K562 (cell line): ENCODE results near the gene HAX1. TPM values are rescaled to one million over a fixed set of nuclear protein-coding genes. Genes with fewer than 3 reads are reported as not detected.

Experiments used
- ATAC-seq: fragments of 200-7000 bp; cut with Tn5 transposase; 3 replicates; pipeline ENCODE4 v1.9.1; 2020; ENCODE audit warnings: moderate library complexity
- BruUV-seq: library from RNA; stranded (reverse); fragments of 400-500 nt; replicated peaks from 2 replicates; lab custom pipeline; 2021; lab: Mats Ljungman, UMichigan
- CTCF ChIA-PET: fragments of 300-600 bp; formaldehyde crosslinking; extraction: SDS; loops from one replicate; lab custom pipeline; 2021; ENCODE audit warnings: low intra/inter-chr PET ratio; lab: Yijun Ruan, JAX
- POLR2A ChIA-PET: fragments of 300-600, 350-650 bp; sonication (Branson Sonifier 250); formaldehyde crosslinking; extraction: SDS; loops from one replicate; lab custom pipeline; 2021; ENCODE audit warnings: antibody characterized with exemption, inconsistent platforms; lab: Yijun Ruan, JAX
- DNase-seq, 4 experiments: peaks; one replicate each; pipeline versions ENCODE4 v3.0.0 to v3.0.0-alpha.2; 2011 to 2018; ENCODE audit warnings: low spot score in 3 of 4, mixed read lengths in 3 of 4; ENCODE audit errors: extremely low read depth in 1 of 4
- FAIRE-seq: peaks from 2 replicates; lab custom pipeline; 2011; peaks lifted over from hg19 to GRCh38; lab: Jason Lieb, UNC
- H2AFZ ChIP-seq: 2 replicates; pipeline ENCODE4 v1.6.0; 2011; ENCODE audit warnings: low read depth, low read length, control low read depth, inconsistent platforms
- H3K27ac ChIP-seq: fragments of 200-600 bp; 3 replicates; pipeline ENCODE4 v1.8.0; 2011; ENCODE audit warnings: low read depth, mild to moderate bottlenecking, control low read depth, inconsistent platforms, low read length, moderate library complexity, mixed read lengths; ENCODE audit errors: extremely low read depth
- H3K27me3 ChIP-seq, 2 experiments: fragments of 300-600 bp in 1 of 2; 2 replicates in 1 of 2; 3 replicates in 1 of 2; pipeline versions ENCODE4 v1.6.0 to v1.8.0; 2011; ENCODE audit warnings: inconsistent platforms in 2 of 2, low read length in 2 of 2, mild to moderate bottlenecking in 1 of 2, mixed read lengths in 1 of 2, moderate library complexity in 1 of 2; ENCODE audit not compliant: control insufficient read depth in 2 of 2, insufficient read depth in 2 of 2
- H3K36me3 ChIP-seq: fragments of 300-600 bp; 3 replicates; pipeline ENCODE4 v1.8.0; 2011; ENCODE audit warnings: mild to moderate bottlenecking, low read length, inconsistent platforms; ENCODE audit not compliant: control insufficient read depth, insufficient read depth
- H3K4me1 ChIP-seq, 2 experiments: fragments of 200-600 bp in 1 of 2; replicated peaks in 1 of 2; 2 replicates in 1 of 2; 3 replicates in 1 of 2; pipeline versions ENCODE4 v1.5.1 to v1.8.0; 2011; ENCODE audit warnings: inconsistent platforms in 2 of 2, low read length in 2 of 2, mild to moderate bottlenecking in 1 of 2, mixed read lengths in 1 of 2, moderate library complexity in 1 of 2; ENCODE audit not compliant: control insufficient read depth in 2 of 2, insufficient read depth in 2 of 2
- H3K4me2 ChIP-seq: 2 replicates; pipeline ENCODE4 v1.6.1; 2011; ENCODE audit warnings: low read length, control low read depth, inconsistent platforms, mixed read lengths; ENCODE audit not compliant: insufficient read depth
- H3K4me3 ChIP-seq: fragments of 200-600 bp; sonication (generic), shearing (Covaris generic); 2 replicates; pipeline ENCODE4 v1.5.1; 2016; ENCODE audit warnings: control low read depth, inconsistent platforms
- H3K79me2 ChIP-seq: fragments of 200-600 bp; 3 replicates; pipeline ENCODE4 v1.8.0; 2011; ENCODE audit warnings: low read length, inconsistent platforms; ENCODE audit not compliant: control insufficient read depth, insufficient read depth
- H3K9ac ChIP-seq, 2 experiments: 2 replicates each; pipeline versions ENCODE4 v1.6.0 to v1.6.1; 2011; ENCODE audit warnings: low read depth in 2 of 2, low read length in 2 of 2, control low read depth in 1 of 2, inconsistent platforms in 1 of 2, mild to moderate bottlenecking in 1 of 2, mixed read lengths in 1 of 2; ENCODE audit not compliant: insufficient read depth in 1 of 2
- H3K9me1 ChIP-seq: one replicate; pipeline ENCODE4 v1.6.0; 2011; ENCODE audit warnings: inconsistent platforms, mild to moderate bottlenecking, low read length, moderate library complexity; ENCODE audit not compliant: control insufficient read depth, insufficient read depth
- H3K9me3 ChIP-seq: replicated peaks from 2 replicates; pipeline ENCODE4 v1.5.1; 2011; ENCODE audit warnings: low read depth, low read length, inconsistent platforms; ENCODE audit not compliant: control insufficient read depth, insufficient read depth
- H4K20me1 ChIP-seq: replicated peaks from 2 replicates; pipeline ENCODE4 v1.6.1; 2011; ENCODE audit warnings: low read length, inconsistent platforms, mixed read lengths; ENCODE audit not compliant: control insufficient read depth, insufficient read depth
- EZH2 ChIP-seq: IDR thresholded peaks from 2 replicates; pipeline ENCODE4 v1.6.1; 2012; ENCODE audit warnings: low read depth, mild to moderate bottlenecking, inconsistent platforms, low read length, borderline replicate concordance
- GATAD2B ChIP-seq: fragments of 450-650 bp; IDR thresholded peaks from 2 replicates; pipeline ENCODE4 v1.6.1; 2017; ENCODE audit warnings: mild to moderate bottlenecking, borderline replicate concordance
- KDM2B ChIP-seq: fragments of 250-450 bp; sonication (Bioruptor Pico); IDR thresholded peaks from 2 replicates; pipeline ENCODE4 v1.8.0; 2021; ENCODE audit warnings: mild to moderate bottlenecking, moderate library complexity
- LEF1 ChIP-seq: fragments of 450-650 bp; IDR thresholded peaks from 2 replicates; pipeline ENCODE4 v1.6.1; 2016; ENCODE audit warnings: mild to moderate bottlenecking
- MTA2 ChIP-seq: fragments of 450-650 bp; IDR thresholded peaks from 2 replicates; pipeline ENCODE4 v1.6.1; 2016; ENCODE audit warnings: low read depth
- NCOA2 ChIP-seq, 2 experiments: fragments of 450-650 bp; IDR thresholded peaks; 2 replicates each; pipeline ENCODE4 v1.6.1; 2018; ENCODE audit warnings: mild to moderate bottlenecking in 2 of 2, moderate library complexity in 1 of 2; ENCODE audit not compliant: partially characterized antibody in 2 of 2
- NCOA4 ChIP-seq: fragments of 450-650 bp; IDR thresholded peaks from 2 replicates; pipeline ENCODE4 v1.6.1; 2018; ENCODE audit warnings: mild to moderate bottlenecking; ENCODE audit not compliant: partially characterized antibody
- NELFE ChIP-seq: IDR thresholded peaks from 2 replicates; pipeline ENCODE4 v1.6.1; 2011; ENCODE audit warnings: mild to moderate bottlenecking; ENCODE audit not compliant: insufficient read depth, insufficient read length
- NFIX ChIP-seq: fragments of 250-450 bp; sonication (Bioruptor Pico); IDR thresholded peaks from 2 replicates; pipeline ENCODE4 v1.4.0; 2020; ENCODE audit warnings: low read depth, mild to moderate bottlenecking, moderate library complexity
- RHOXF2B ChIP-seq: fragments of 250-450 bp; sonication (Bioruptor Pico); conservative IDR thresholded peaks from 2 replicates; pipeline ENCODE4 v1.5.1; 2021
- SIN3A ChIP-seq, 2 experiments: fragments of 150-350 bp in 1 of 2; IDR thresholded peaks; 2 replicates each; pipeline ENCODE4 v1.6.1; 2011 to 2016; ENCODE audit warnings: borderline replicate concordance in 2 of 2, low read depth in 2 of 2, low read length in 2 of 2, mild to moderate bottlenecking in 2 of 2, moderate library complexity in 2 of 2; ENCODE audit not compliant: control insufficient read depth in 1 of 2
- XRCC5 ChIP-seq: fragments of 200-400 bp; formaldehyde crosslinking; IDR thresholded peaks from 2 replicates; pipeline ENCODE4 v1.6.1; 2017; ENCODE audit warnings: low read depth, mild to moderate bottlenecking, low read length
- ZNF146 ChIP-seq: IDR thresholded peaks from one replicate; pipeline ENCODE4 v1.6.1; 2018; ENCODE audit warnings: missing compliant biosample characterization; ENCODE audit not compliant: unreplicated experiment
- ZNF644 ChIP-seq: fragments of 200-800 bp; sonication (Bioruptor generic); IDR thresholded peaks from 2 replicates; pipeline ENCODE4 v1.6.1; 2016; ENCODE audit warnings: low read depth, missing genetic modification characterization, missing compliant biosample characterization
- WGBS: fragments of 100-300 bp; shearing (Covaris generic); methylation state at CpG from one replicate; pipeline ENCODE4 v1.1.6; 2016; ENCODE audit warnings: low coverage, mixed read lengths; ENCODE audit not compliant: insufficient coverage; ENCODE audit errors: missing lambda C conversion rate; 5-methylcytosine and 5-hydroxymethylcytosine counted together
- in situ Hi-C: fragments of 300-500 bp; cut with MboI; formaldehyde crosslinking; loops from 4 replicates; pipeline ENCODE4 v1.15.0; 2018; ENCODE audit warnings: inconsistent platforms, mixed read lengths
- intact Hi-C: fragments of 100-400 bp; cut with micrococcal nuclease; formaldehyde crosslinking; loops from 2 replicates; pipeline ENCODE4 v1.14.2; 2022
- polyA plus RNA-seq, 8 experiments: library from polyadenylated mRNA; depleted of rRNA in 4 of 8; stranded (reverse) in 5 of 8; unstranded in 3 of 8; fragments of >200 nt; fragmentation: Nextera tagmentation in 2 of 8; fragmentation: Illumina TruSeq in 1 of 8; extraction: Ambion mirVana in 2 of 8; extraction: Trizol in 1 of 8; gene quantifications; 2 replicates each; pipeline versions ENCODE4 v1.2.1 to v1.2.3, GENCODE V29; 2011 to 2014; ENCODE audit warnings: inconsistent platforms in 1 of 8, missing spikeins in 1 of 8
- total RNA-seq, 7 experiments: library from RNA; depleted of rRNA in 6 of 7; stranded (reverse); fragments of >200 nt in 6 of 7; fragmentation: Illumina TruSeq in 2 of 7; extraction: Trizol in 2 of 7; gene quantifications; 2 replicates each; pipeline versions ENCODE4 v1.2.1 to v1.2.3, GENCODE V29; 2011 to 2021; ENCODE audit warnings: low replicate concordance in 1 of 7
- TF ChIP-seq, protein P1 (sequence below): fragments of 450-650 bp; formaldehyde crosslinking; IDR thresholded peaks from 2 replicates; pipeline ENCODE4 v1.4.0; 2022; ENCODE audit warnings: missing genetic modification characterization
- TF ChIP-seq, protein P2 (sequence below): fragments of 250-450 bp; sonication (Bioruptor Pico); IDR thresholded peaks from 2 replicates; pipeline ENCODE4 v1.8.0; 2021; ENCODE audit warnings: borderline replicate concordance, mild to moderate bottlenecking, moderate library complexity; ENCODE audit not compliant: poor library complexity, severe bottlenecking

Gene HAX1
- total and polyA plus RNA-seq, 9 of the 15 experiments (the other 6 are each of a cell fraction or from before 2014, with no cell fraction given), result 143 to 492 (median 234) TPM

GRCh38 chr1:154236855-154237254 lies 35.6 kb upstream of the HAX1 start:
- H2AFZ ChIP-seq, result no peak overlapping the region
- H3K79me2 ChIP-seq, result peaks cover 65% of the 10 kb centered on the region
- H3K4me3 ChIP-seq, result no peak overlapping the region
- FAIRE-seq (no peak), DNase-seq (no peak), ATAC-seq (no peak)
- H4K20me1 ChIP-seq, result peaks cover 6% of the 10 kb centered on the region; the same call in 1 of the 2 replicates
- TF ChIP-seq NELFE, result no peak
- no peak for TF ChIP-seq NFIX (CRISPR knock-in tag)
- TF ChIP-seq ZNF644 (tag), result no peak
- no peak for TF ChIP-seq NCOA4
- TF ChIP-seq GATAD2B, result no peak
- TF ChIP-seq KDM2B (CRISPR knock-in tag), result no peak
- ChIA-PET CTCF (interaction anchor here (0.6 kb wide), 1 partner anchor 36 kb away, joined by 3 read pairs; the partner anchor contains the start of gene HAX1), POLR2A (no interaction called here)
- no peaks in the 10 kb centered on the region for H3K27me3 ChIP-seq
- H3K9ac ChIP-seq, result no peak overlapping the region
- H3K4me1 ChIP-seq, result no peaks in the 10 kb centered on the region
- in situ Hi-C loops (no loop called here), intact Hi-C loops (no loop called here)
- peaks cover 93% of the 10 kb centered on the region for H3K36me3 ChIP-seq
- no TSS peak for BruUV-seq
- no peaks in the 10 kb centered on the region for H3K9me3 ChIP-seq
- H3K4me2 ChIP-seq, result no peak overlapping the region
- H3K9me1 ChIP-seq, result no peaks in the 10 kb centered on the region
- H3K27ac ChIP-seq, result no peak overlapping the region
- 85% methylated on average over 4 of the region's 4 CpGs for WGBS

GRCh38 chr1:154237435-154237834 lies 35.0 kb upstream of the HAX1 start:
- no TSS peak for BruUV-seq
- in situ Hi-C loops (no loop called here), intact Hi-C loops (no loop called here)
- Histone ChIP-seq H2AFZ (no peak overlapping the region), H3K27ac (no peak overlapping the region), H3K4me3 (no peak overlapping the region), H3K36me3 (peaks cover 93% of the 10 kb centered on the region), H3K4me1 (no peaks in the 10 kb centered on the region), H3K9me1 (no peaks in the 10 kb centered on the region), H3K79me2 (peaks cover 61% of the 10 kb centered on the region), H3K27me3 (no peaks in the 10 kb centered on the region), H4K20me1 (peaks cover 6% of the 10 kb centered on the region; the same call in 1 of the 2 replicates), H3K9me3 (no peaks in the 10 kb centered on the region), H3K4me2 (no peak overlapping the region), H3K9ac (no peak overlapping the region)
- ChIA-PET CTCF (no interaction called here), POLR2A (interaction anchor here (0.7 to 1.4 kb wide), 4 partner anchors 8 to 444 kb away, joined by 3 read pairs; partner anchors contain the start of gene UBAP2L)
- FAIRE-seq, result no peak
- no peak for DNase-seq
- WGBS, result 100% methylated on average over 2 of the region's 2 CpGs
- ATAC-seq, result no peak
- TF ChIP-seq NCOA2 (IDR thresholded peaks at IDR 0.05; ENCODE audit: partially characterized antibody in 2 of 2) (no peak), XRCC5 (no peak), LEF1 (no peak), ZNF146 (CRISPR knock-in tag) (no peak), EZH2 (no peak), SIN3A (IDR thresholded peaks at IDR 0.05; ENCODE audit: borderline replicate concordance in 2 of 2, control insufficient read depth in 1 of 2, low read depth in 2 of 2, low read length in 2 of 2) (no peak), RHOXF2B (CRISPR knock-in tag) (no peak), MTA2 (no peak)
- TF ChIP-seq, protein P1, sequence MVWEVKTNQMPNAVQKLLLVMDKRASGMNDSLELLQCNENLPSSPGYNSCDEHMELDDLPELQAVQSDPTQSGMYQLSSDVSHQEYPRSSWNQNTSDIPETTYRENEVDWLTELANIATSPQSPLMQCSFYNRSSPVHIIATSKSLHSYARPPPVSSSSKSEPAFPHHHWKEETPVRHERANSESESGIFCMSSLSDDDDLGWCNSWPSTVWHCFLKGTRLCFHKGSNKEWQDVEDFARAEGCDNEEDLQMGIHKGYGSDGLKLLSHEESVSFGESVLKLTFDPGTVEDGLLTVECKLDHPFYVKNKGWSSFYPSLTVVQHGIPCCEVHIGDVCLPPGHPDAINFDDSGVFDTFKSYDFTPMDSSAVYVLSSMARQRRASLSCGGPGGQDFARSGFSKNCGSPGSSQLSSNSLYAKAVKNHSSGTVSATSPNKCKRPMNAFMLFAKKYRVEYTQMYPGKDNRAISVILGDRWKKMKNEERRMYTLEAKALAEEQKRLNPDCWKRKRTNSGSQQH (CRISPR knock-in tag), result no peak
- TF ChIP-seq, protein P2, sequence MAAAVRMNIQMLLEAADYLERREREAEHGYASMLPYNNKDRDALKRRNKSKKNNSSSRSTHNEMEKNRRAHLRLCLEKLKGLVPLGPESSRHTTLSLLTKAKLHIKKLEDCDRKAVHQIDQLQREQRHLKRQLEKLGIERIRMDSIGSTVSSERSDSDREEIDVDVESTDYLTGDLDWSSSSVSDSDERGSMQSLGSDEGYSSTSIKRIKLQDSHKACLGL (CRISPR knock-in tag), result no peak
